HUES6 (cell line): ENCODE data around the gene ACAD10.
"Not testable (repeated sequence)": the region's sequence is repeated elsewhere in the genome, so short reads cannot be mapped to it uniquely, and the experiment has no call there.

Experiments used
- H3K27ac ChIP-seq: 2 replicates; pipeline ENCODE4 v1.7.0; 2013; ENCODE audit warnings: low read depth, mild to moderate bottlenecking, low read length, inconsistent platforms
- H3K27me3 ChIP-seq: 2 replicates; pipeline ENCODE4 v1.6.1; 2013; ENCODE audit warnings: low read length; ENCODE audit not compliant: control insufficient read depth, insufficient read depth
- H3K36me3 ChIP-seq: 2 replicates; pipeline ENCODE4 v1.6.1; 2013; ENCODE audit warnings: low read length; ENCODE audit not compliant: control insufficient read depth, insufficient read depth
- H3K4me1 ChIP-seq: 2 replicates; pipeline ENCODE4 v1.6.1; 2013; ENCODE audit warnings: low read length; ENCODE audit not compliant: control insufficient read depth, insufficient read depth
- H3K4me3 ChIP-seq: 2 replicates; pipeline ENCODE4 v1.5.1; 2013; ENCODE audit warnings: low read depth, low read length
- H3K9ac ChIP-seq: one replicate; pipeline ENCODE4 v1.6.1; 2013; ENCODE audit warnings: mild to moderate bottlenecking, low read length
- H3K9me3 ChIP-seq: 2 replicates; pipeline ENCODE4 v1.6.1; 2013; ENCODE audit warnings: low read depth, low read length; ENCODE audit not compliant: control insufficient read depth, insufficient read depth

ACAD10 gene

DNA sequence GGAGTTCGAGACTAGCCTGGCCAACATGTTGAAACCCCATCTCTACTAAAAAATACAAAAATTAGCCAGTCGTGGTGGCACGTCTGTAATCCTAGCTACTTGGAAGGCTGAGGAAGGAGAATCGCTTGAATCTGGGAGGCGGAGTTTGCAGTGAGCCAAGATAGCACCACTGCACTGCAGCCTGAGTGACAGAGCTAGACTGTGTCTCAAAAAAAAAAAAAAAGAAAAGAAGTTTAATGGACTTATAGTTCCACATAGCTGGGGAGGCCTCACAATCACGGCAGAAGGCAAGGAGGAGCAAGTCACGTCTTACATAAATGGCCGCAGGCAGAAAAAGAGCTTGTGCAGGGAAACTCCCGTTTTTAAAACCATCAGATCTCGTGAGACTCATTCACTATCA is 77.7 kb downstream of the ACAD10 start:
- not testable (repeated sequence) for H3K27ac ChIP-seq, H3K4me3 ChIP-seq, H3K36me3 ChIP-seq, H3K9me3 ChIP-seq, H3K27me3 ChIP-seq, H3K9ac ChIP-seq
- peaks cover 15% of the 10 kb centered on the region; the same call in 1 of the 2 replicates for H3K4me1 ChIP-seq

GRCh38 chr12:111764120-111764821 is 78.4 kb downstream of the ACAD10 start:
- Histone ChIP-seq H3K9me3 (no peaks in the 10 kb centered on the region), H3K4me3 (no peak overlapping the region), H3K27ac (no peak overlapping the region), H3K27me3 (no peaks in the 10 kb centered on the region), H3K4me1 (peaks cover 14% of the 10 kb centered on the region; the same call in 1 of the 2 replicates), H3K9ac (no peak overlapping the region), H3K36me3 (no peaks in the 10 kb centered on the region)

GRCh38 chr12:111766608-111767361 is 80.9 kb downstream of the ACAD10 start, which contains the start of gene ALDH2:
Gene ALDH2, plus strand, starts transcription at chr12:111766933. Its CDS starts 50 bp downstream, at chr12:111766983.
- peaks cover 10% of the 10 kb centered on the region; the same call in 1 of the 2 replicates for H3K4me1 ChIP-seq
- no peaks in the 10 kb centered on the region for H3K27me3 ChIP-seq
- peak within 1 kb of the TSS; percentile 55; the same call in 1 of the 2 replicates for H3K27ac ChIP-seq
- 0 out of 2 replicates have a peak, but pooled peaks cover 3% of the 10 kb centered on the region for H3K36me3 ChIP-seq
- H3K9ac ChIP-seq, result peak within 1 kb of the TSS; percentile 83
- no peaks in the 10 kb centered on the region for H3K9me3 ChIP-seq
- H3K4me3 ChIP-seq, result peak within 1 kb of the TSS; percentile 75

DNA sequence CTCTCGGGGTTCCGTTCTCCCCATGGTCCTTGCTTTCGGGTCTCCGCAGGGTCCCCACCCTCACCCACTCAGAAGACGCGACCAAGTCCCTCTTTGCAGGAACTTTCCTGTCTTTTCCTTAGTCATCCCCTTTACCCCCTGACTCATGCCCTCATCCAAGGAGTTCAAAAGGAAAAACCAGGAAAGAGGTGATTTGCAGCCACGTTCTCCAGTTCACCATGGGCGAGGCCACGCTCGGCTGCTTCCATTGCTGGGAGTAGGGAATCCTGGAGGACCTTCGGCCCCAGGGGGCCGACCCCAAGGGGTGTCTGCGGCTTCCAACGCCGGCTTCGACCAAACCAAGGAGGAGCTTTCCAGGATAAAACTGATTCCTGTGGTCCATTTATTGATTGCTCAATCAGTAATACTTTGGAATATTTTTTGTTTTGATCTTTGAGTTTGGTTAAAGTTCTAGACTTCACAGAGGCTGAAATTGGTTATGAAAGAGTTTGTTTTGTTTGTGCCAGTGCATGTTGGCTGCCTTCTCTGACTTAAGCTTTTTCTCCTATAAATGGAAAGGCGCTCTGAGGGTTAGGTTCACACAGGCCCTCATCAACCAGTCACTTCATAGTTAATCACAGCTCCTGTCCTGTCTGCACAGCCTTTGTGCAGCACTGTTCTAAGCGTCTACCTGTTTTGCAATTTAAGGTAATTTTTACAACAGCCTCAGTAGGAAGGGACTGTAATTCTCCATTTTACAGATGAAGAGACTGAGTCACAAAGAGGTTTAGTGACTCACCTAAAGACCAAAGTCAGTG is 81.7 kb downstream of the ACAD10 start:
- Histone ChIP-seq H3K27me3 (no peaks in the 10 kb centered on the region), H3K9me3 (no peaks in the 10 kb centered on the region), H3K27ac (peak overlapping the region; percentile 55; the same call in 1 of the 2 replicates), H3K36me3 (0 out of 2 replicates have a peak, but pooled peaks cover 3% of the 10 kb centered on the region), H3K9ac (peak overlapping the region; percentile 83), H3K4me3 (peak overlapping the region; percentile 75), H3K4me1 (peaks cover 7% of the 10 kb centered on the region; the same call in 1 of the 2 replicates)

DNA sequence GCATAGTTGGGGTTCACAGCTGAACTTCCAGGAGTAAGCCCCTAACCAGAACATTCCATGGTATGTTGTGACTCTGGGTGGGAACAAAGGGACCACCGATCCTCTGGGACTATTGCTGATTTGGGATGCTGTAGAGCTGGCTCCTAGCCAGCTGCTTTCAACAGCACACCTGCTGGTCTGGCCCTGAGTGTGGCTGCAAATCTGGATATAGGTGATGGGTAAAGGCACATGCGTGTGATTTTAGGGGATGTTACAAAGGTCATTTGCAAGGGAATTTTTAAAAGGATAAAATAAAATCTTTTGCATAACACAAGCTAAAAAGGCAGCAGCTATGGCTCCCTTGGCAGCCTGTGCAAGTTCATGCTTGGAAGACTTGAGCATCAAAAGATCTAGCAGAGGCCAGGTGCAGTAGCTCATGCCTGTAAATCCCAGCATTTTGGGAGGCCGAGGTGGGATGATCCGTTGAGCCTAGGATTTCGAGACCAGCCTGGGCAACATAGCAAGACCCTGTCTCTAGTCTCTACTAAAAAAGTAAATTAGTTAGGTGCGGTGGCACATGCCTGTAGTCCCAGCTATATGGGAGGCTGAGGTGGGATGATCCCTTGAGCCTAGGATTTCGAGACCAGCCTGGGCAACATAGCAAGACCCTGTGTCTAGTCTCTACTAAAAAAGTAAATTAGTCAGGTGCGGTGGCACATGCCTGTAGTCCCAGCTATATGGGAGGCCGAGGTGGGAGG is 82.5 kb downstream of the ACAD10 start:
- Histone ChIP-seq H3K27me3 (no peaks in the 10 kb centered on the region), H3K9ac (no peak overlapping the region), H3K4me3 (peak overlapping the region; percentile 75), H3K4me1 (peaks cover 7% of the 10 kb centered on the region; the same call in 1 of the 2 replicates), H3K9me3 (no peaks in the 10 kb centered on the region), H3K36me3 (0 out of 2 replicates have a peak, but pooled peaks cover 3% of the 10 kb centered on the region), H3K27ac (no peak overlapping the region)

DNA sequence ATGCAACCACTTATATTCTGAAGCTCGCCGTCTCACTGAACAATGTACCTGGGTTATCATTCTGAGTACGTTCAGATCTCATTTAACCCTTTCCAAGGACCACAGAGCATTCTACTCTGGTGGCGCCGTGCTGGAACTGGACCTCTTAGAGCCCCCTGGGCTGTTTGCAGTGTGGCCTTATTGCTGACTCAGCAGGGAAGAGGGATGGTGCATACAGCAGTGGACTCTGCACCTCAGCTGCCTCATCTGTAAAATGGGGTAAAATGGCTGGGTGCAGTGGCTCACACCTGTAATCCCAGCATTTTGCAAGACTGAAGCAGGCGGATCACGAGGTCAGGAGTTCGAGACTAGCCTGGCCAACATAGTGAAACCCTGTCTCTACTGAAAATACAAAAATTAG is 83.7 kb downstream of the ACAD10 start:
- H3K36me3 ChIP-seq, result 0 out of 2 replicates have a peak, but pooled peaks cover 3% of the 10 kb centered on the region
- H3K9ac ChIP-seq, result no peak overlapping the region
- H3K4me3 ChIP-seq, result no peak overlapping the region
- no peaks in the 10 kb centered on the region for H3K27me3 ChIP-seq
- H3K9me3 ChIP-seq, result no peaks in the 10 kb centered on the region
- H3K27ac ChIP-seq, result no peak overlapping the region
- peaks cover 16% of the 10 kb centered on the region for H3K4me1 ChIP-seq

DNA sequence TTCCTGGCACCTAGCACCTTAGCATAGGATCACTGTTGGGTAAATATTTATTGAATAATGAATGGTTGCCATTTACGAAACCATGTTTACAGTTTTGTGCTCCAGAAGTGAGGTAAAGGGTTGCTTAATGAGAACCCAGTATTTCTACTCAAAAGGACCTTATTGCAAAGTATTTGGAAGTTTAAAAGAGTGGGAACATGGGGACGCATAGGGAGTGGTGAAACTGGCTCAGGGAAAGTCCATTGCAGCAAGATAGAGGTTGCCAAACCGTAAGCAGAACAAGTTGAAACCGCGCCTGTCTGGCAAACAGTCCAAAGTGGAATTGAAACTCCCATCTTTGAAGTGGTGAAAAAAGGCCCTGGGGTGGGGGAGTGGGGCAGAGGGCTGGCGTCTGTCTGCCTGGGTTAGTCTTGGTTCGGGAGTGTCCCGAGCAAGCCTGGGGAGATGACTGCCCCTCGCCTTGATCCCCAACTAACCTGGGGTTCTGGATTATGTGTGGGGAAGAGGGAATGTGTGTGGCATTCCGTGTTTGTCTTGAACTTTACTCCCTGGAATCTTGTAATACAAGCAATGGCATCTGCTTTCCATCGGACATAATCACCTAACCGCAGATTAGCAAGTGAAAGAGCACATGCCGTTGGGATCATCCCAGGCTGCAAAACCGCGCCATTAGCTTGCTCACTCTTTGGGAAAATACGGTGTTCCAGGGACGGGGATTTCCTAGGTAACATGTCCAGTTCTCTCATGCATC is 88.1 kb downstream of the ACAD10 start:
- Histone ChIP-seq H3K27ac (no peak overlapping the region), H3K27me3 (no peaks in the 10 kb centered on the region), H3K4me3 (no peak overlapping the region), H3K4me1 (peaks cover 22% of the 10 kb centered on the region), H3K9me3 (peaks cover 7% of the 10 kb centered on the region), H3K9ac (no peak overlapping the region), H3K36me3 (peaks cover 13% of the 10 kb centered on the region)

DNA sequence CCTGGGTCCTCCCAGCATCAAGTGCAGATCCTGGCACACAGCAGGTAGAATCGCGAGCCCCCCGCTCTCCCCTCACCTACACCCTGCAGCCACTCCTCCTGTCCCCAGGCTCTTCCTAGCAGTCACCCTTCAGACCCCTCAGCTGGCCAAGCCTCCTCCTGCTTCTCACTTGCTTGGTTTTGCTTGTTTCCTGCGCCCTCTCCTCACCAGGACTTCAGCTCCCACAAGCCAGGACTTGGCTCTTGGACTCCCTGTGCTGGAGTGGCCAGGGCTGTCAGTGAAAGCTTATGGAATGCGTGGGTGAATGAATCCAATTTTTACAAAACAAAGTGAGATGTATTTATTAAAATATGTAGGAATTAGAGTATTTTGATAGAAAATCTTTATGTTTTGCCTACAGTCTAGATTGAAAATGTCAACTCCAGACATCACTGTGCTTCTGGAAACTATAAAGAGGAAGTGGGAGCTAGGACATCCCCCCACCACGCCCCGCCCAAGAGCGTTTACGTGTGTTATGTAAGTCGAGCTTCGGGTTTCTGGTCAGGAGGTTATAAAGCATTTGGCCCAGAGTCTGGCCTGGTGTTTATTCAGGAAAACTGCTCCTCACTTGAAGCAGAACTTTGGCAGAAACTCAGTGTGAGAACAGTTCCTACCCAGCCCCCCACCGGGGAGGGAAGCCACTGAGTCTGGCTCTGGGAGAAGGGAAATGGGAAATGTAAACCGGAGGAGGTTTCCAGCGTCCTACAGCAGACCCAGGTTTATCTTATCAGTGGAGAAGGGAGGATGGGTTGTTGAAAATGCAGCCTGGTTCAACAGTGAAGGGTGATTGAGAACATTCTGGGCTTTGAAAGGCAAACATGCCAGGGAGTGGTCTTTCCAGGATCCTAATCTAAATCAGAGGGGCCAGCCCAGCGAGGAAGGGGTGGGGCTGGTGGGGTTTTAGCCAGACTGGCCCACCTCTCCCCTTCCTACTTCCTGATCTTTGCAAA is 89.6 kb downstream of the ACAD10 start:
- Histone ChIP-seq H3K27me3 (no peaks in the 10 kb centered on the region), H3K36me3 (peaks cover 15% of the 10 kb centered on the region), H3K27ac (peak overlapping the region; percentile 51; the same call in 1 of the 2 replicates), H3K4me3 (no peak overlapping the region), H3K4me1 (peaks cover 22% of the 10 kb centered on the region), H3K9me3 (peaks cover 7% of the 10 kb centered on the region), H3K9ac (peak overlapping the region; percentile 48)

- Histone ChIP-seq H3K36me3 (peaks cover 27% of the 10 kb centered on the region), H3K4me1 (peaks cover 22% of the 10 kb centered on the region), H3K9ac (no peak overlapping the region), H3K4me3 (no peak overlapping the region), H3K27me3 (no peaks in the 10 kb centered on the region), H3K27ac (no peak overlapping the region), H3K9me3 (peaks cover 10% of the 10 kb centered on the region)
These were observed 91.0 kb downstream of the ACAD10 start for GRCh38 chr12:111776836-111777344.
